ENCODE data around the gene NSG1.

The NSG1 gene

DNA sequence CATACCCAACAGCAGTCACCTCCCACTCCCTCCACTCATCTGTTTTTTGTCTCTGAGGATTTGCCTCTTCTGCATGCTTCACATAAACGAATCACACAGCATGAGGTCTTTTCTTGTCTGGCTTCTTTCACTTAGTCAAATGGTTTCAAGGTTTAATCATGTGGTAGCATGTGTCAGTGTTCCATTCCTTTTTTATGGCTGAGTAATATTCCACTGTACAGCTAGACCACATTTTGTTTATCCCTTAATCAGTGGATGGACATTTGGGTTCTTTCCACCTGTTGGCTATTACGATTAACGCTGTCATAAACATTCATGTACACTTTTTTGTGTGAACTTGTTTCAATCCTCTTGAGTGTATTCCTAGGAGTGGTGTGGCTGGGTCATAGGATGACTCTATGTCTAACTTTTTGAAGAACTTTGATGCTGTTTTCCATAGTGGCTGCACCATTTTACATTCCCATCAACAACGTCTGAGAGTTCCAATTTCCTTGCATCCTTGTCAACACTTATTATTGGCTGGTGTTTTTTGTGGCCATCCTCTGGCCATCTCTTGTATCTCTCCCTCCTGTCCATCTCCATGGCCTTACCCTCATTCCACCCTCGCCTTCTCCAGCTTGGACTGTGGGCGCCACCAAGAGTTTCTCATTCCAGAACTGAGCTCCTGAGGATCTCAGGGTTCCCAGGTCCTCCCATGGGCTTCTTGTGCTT is 12.4 kb upstream of the NSG1 start:
- DNase-seq, result no peak

- DNase-seq, result no peak
Measured at GRCh38 chr4:4376074-4376473, 10.8 kb upstream of the NSG1 start.

DNA sequence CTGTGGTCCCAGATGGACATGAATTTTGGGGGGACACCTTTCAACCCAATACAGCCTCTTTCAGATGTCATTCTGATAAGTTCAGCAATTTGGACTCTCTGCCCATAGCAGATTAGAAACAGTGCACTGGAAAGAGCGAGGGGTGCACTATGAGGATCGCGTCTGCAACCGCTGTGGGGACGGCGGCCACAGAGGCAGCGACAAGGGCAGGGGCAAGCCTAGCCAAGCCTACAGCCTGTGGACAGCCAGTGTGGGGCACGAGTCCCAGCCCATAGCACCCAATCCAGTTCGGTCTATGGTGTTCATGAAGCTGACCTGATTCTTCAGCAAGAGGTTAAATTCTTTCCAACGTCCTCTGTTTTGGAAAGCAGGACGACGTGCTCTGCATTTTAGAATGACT is 9.7 kb upstream of the NSG1 start:
- no peak for DNase-seq

DNA sequence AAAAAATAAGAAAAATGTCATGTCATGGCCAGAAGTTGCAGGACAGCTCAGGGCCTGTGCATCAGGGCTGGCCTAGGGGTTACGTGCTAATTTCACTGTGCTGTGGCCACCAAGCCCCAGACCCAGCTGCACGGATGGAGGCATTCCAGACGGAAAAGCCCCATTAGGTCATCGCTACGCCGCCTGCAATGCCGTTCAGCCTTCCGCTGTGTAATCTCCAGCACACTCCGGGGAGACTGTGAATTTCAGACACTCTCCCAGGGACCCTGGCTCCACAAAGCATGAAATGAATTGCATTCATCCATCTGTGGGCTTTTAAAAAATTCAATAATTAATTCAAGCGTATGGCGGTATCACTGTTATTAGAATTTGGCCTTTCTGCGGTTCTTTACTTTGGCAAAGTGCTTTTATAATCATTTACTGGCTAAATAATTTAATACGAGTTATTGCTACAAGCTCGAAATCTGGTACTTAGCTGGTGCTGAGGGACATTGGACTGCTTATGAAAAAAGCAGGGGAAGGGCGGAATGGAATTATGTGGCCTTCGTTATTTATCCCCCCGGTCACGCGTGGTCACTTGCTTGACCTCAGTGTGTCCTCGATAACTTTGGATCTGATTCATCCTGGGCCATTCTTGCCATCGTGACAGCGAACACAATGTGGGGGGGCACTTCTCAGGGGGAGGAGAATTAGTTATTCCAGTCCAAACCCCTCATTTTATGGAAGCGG is 9.0 kb upstream of the NSG1 start:
- no peak for DNase-seq

DNA sequence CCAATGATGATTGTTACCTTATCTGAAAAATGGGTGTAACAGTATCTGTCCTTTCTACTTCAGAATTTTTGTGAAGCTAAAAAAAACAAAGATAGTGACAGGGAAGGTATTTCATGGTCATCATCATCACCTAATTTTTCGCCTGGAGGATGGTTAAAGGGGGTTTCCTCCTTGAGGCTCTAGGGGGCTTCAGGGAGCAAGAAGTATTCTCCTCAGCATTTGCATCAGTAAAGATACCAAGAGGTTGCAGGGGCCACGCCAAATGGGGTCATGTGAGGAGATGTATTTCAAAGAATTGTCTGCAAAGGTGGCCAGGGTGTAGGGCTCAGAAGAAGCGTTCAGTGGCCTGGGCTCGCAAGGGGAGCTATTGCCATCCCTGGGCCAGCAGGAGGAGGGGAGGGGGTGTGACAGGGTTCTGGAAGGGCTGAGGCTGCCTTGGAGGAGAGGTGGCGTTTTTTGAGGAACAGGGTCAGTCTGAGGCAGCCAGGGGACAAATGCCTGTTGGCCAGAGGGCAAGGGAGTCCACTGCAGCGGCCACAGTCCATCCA is 7.3 kb upstream of the NSG1 start:
- DNase-seq, result no peak

- no peak for DNase-seq
Measured at GRCh38 chr4:4383085-4383484, 3.8 kb upstream of the NSG1 start.

DNA sequence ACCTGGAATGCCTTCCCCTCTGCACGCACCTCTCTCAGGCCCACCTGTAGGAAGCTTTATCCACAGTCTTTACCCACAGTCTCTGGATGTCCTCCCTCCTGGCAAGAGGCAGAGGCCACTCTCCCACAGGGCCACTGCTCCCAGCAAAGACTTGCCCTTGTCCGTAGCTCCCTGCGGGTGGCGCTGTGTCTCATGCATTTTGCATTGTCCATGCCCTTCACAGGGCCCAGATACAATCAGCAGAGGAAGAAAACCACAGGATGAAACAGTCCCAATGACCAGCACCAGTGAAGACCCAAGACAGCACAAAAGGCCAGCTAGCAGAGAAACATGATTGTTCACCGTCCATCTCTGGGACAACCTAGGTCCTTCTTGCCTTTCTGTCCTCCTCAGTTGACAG is 2.1 kb upstream of the NSG1 start:
- peak; percentile 13 to 51 for DNase-seq

DNA sequence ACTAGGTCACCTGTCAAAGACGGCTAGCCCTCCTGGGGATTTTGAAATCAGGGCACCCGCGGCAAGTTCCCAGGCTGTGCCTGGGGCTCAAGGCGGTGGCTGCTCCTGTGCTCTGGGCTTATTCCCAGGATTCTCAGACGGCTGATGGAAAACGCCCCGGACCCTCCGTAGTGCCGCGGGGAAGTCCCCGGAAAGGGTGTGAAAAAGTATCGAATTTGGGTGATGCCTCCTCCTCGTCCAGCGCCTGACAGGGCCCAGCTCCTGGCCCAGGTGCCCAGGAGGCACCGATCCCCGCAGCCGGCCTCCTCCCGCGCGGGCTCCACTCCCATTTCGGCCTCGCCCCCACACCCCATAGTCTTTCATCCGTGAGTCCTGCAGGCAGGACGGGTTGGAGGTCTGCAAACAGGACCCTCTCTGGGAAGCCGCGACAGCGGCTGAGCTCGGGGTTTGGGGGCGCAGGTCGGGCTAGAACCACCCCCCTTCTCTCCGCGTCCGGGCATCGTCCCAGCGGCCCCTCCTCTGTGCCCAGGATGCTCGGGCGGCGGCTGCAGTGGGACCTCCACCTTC is 1.1 kb upstream of the NSG1 start:
- DNase-seq, result no peak

- peak; percentile 65 for DNase-seq
Measured at GRCh38 chr4:4386296-4386735, 586 bp upstream of the NSG1 start.

- DNase-seq, result no peak
Measured at GRCh38 chr4:4387531-4388310, 819 bp downstream of the NSG1 start.

DNA sequence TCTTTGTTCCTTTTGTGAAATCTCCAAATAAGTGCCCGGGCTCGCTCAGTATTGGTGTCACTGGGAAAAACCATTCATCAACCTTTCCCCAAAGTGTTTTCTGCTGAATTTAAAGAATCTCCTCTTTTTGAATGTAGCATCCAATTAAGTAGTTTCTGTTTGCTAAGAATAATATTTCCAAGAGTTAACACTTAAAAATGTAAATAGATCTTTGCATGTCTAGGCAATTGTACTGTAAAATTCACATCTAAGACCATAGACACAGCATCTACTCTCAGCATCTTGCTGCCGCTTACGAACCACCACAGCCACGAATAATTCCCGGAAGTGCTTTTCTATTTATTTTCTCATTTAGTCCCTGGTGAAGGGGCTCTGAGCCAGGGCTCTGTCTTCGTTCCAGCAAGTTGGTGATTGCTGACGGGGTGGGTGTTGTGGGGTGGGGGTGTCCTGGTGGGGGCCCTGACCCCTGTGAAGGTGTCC is 1.4 kb downstream of the NSG1 start:
- DNase-seq, result no peak

DNA sequence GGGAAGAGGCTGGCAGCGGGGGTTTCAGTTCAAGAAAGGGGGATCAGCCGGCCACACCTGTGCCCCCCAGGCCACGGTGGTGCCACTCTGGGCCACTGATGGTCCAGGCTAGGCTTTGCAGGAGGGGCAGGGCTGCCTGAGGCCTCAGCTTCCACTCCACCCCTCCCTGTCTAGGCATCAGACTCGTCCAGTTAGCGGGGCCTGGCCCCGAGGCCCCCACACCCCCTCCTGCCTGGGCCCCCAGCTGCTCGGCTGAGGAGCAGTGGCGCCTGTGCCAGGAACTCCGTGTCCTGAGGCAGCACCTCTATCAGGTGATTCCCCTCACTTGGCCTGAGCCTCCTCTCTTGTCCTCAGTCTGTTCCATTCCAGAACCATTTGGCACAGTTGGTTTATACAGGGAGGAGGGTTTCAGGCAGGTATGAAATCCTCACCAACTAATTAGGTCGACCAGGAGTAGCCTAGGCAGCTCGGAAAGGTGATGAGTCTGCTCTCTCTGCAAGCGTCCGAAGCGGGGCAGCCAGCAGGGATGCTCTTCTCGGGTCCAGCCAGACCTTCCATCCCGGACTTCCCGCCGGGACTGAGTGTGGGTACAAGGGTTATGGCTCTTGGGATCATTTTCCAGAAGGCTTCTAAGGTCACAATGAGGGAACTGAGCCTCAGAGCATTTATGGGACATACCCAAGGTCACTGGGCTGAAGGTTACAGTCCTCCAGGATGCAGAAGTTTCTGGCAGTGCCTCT is 2.1 kb downstream of the NSG1 start:
- DNase-seq, result no peak

DNA sequence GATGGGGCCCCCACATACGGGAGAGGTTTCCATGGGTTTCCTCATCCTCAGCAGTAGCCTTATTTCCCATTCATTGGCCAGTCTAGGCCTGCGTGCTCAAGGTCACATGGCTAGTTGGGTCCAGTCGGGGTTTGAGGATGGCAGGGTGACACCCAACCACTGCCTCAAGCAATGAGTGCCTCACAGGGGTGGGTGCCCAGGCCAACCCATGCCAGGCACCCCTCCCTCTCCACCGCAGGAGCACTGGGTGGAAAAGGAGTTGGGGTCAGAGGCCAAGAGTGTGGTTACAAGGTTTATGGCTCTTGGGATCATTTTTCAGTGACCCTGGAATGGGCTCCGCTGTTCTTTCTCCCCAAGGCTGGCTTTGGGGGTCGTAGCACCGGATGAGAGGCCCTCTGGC is 3.1 kb downstream of the NSG1 start:
- no peak for DNase-seq

DNA sequence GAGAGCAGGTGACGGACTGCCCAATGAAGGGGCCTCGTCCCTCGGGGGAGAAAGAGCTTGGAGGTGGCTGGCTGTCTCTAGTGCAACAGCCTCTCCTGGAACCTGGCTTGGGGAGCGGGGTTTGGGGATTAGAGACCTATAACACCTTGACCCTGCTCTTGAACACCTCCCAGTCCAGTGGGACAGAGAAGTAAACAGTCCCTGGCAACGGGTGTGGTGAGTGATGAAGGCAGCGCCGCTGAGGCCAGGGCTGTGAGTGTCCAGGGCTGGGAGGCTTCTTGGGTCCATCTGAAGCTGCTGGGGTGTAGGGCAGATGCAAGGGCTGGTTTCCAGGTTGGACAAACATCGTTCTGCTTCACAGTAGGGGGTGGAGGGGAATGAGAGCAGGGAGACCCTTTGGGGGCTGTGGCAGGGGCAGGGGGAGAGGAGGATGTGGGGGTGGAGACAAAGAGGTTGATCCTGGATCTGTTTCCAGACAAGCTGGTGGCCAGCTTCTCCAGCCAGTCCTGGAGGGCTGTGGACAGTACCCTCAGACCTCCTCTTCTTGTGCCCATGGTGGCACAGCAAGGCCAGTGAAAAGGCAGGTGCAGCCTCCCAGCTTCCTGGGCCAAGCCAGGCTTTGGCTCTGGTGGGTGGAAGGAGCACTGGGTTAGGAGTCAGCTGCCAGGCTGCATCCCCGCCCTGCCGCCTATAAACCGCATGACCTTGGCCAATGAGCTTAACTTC is 3.8 kb downstream of the NSG1 start:
- no peak for DNase-seq

DNA sequence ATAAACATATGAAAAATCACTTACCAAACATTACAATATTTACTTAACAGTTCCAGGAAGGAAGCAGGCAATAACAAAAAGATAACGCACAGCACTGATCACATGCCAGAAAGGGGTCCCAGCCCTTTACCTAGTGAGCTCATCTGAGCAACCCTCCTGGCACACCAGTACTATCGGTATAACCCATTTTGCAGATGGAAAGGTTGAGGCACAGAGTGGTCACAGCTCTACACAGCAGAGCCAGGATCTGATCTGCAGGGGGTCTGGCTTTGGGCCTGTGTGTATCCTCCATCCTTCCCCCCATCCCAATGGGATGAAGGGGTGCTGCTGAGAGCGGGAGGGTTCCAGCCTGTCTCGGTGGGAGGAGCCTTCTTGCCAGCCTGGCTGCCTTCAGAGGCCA is 5.0 kb downstream of the NSG1 start:
- DNase-seq, result no peak

DNA sequence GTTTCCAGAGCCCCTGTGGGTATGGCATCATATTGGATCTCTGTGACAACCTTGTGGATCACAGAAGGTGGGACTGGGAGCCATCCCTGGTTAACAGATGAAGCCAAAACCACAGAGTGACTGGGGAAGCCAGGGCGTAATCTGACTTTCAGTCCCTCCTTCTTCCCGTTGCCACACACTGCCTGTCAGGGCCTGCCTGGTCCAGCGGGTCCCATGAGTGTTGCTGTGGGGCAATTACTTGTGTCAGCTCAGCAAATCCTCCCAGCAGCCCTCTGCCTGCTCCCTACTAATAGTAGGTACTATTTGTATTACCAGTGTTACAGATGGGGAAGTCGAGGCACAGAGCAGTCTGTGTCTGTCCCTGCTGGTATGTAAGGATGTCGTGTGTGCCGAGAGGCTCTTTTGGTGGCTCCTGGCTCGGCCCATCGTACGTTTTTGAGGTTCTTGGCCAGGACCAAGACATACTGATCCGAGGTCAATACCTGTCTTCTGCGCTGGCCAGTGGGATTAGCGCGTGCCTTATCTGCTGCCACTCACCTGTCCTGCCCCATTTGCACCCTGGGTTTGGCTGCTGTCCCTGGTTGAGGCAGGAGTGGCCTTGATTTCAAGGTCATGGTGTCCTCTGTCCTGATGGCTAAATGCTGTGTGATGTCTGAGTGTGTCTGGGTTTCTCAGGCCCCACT is 5.7 kb downstream of the NSG1 start:
- no peak for DNase-seq

DNA sequence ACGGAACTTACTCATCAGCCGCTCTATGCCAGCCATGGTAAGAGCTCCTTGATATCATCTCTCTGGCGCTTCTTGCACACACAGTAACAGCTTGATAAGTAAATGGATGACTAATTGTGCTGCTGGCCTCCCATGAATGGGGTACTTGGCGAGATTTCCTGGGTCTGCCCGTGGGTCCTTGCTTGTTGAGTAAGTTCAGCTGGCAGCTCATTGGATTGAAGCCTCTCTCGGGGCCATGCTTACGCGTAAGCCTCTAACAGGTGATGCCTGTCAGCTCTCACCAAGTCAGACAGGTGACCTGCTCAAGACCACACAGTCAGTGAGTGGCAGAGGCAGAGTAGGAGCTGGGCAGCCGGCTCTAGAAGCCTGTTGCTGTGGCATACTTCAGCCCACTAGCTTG is 7.7 kb downstream of the NSG1 start:
- no peak for DNase-seq

DNA sequence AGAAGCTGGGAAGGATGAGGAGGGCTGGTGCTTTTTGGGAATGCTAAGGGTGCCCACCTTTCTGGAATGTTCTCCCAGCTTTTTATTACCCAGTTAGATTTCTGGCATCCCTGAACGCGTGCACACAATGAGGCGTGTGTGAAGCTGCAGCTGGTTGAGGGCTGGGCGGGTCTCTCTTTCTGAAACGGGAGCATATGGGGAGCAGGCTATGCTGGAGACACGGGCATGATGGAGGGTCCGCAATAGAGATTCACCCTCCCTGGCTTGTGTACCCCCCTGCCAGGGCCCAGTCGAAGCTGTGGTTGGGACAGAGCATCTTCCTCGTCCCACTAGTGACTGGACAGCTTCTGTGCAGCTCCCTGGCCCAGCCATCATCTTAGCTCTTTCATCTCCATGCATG is 8.5 kb downstream of the NSG1 start:
- no peak for DNase-seq

- no peak for DNase-seq
Measured at GRCh38 chr4:4395849-4396627, 9.1 kb downstream of the NSG1 start.
